Measurements from ENCODE around the gene GAK.

GAK gene

GRCh38 chr4:885353-885752 lies 46.8 kb downstream of the GAK start:
- no peak for DNase-seq

GRCh38 chr4:884896-885295 lies 47.2 kb downstream of the GAK start:
- no peak for DNase-seq

DNA sequence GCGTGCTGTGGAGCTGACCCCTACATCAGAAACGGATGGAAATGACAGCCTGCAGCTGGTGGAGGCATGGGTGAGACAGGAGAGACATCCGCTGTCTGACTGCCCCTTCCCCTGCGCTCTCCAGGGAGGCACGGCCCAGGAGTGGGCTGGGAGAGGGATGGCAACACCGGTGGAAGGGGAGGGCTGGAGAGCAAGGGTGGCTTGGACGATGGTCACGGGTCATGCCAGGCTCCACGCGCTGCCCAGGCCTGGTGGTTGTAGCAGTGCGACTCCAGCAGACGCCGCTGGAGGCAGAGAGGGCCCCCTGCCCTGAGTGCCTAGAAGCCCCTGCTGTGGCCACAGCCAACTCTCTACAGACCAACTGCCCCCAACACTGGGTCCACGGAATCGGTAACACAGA lies 47.9 kb downstream of the GAK start:
- DNase-seq, result no peak

DNA sequence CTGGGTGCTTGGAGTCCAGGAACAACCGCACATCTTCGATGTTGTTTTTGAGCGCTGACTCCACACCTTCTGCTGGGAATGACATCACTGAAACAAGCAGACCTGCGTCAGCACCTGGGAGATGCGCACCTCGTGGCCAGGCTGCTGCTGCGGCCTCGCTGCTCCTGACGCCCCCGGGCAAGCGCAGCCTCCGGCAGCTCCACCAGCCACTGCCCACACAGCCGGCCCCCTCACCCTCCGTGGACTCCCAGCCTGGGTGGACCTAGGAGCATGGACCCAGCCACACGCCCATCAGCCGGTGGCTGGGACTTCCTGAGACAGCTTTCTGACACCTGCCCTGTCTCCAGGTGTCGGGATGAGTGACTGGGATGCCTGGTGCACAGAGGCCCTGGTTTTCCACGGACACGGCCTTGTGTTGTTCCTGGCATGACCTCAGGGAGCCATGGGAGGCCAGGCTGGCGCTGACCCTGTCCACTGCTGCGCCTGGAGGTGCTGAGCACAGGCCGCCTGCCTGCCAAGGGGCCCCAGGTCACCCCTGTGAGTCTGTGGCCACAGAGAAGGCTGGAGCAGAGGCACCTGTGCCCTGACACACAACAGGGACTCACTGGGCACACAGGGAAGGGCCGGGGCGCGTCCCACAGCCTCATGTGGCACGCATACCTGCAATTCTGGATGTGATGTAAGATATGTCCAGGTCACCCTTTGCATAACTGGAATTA lies 48.6 kb downstream of the GAK start:
- no peak for DNase-seq

DNA sequence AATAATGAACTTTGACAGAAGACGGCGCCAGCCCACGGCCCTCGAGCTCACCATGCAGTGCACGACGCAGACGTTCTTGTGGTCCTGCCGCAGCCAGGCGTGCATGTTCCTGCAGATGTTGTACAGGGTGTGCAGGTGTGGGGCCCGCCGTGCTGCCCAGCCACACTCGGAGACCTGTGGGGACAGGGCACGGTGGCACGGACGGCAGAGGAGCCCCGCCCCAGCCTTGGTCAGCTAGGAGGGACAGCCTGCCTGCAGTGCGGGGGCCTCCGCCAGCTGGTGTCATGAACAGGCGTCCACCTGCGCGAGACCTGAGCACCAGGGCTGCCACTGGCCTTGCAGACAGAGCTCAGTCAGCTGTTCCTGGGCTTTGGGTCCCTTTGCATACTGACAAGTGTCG lies 49.5 kb downstream of the GAK start:
- DNase-seq, result no peak

GRCh38 chr4:881709-882108 lies 50.4 kb downstream of the GAK start:
- DNase-seq, result no peak

DNA sequence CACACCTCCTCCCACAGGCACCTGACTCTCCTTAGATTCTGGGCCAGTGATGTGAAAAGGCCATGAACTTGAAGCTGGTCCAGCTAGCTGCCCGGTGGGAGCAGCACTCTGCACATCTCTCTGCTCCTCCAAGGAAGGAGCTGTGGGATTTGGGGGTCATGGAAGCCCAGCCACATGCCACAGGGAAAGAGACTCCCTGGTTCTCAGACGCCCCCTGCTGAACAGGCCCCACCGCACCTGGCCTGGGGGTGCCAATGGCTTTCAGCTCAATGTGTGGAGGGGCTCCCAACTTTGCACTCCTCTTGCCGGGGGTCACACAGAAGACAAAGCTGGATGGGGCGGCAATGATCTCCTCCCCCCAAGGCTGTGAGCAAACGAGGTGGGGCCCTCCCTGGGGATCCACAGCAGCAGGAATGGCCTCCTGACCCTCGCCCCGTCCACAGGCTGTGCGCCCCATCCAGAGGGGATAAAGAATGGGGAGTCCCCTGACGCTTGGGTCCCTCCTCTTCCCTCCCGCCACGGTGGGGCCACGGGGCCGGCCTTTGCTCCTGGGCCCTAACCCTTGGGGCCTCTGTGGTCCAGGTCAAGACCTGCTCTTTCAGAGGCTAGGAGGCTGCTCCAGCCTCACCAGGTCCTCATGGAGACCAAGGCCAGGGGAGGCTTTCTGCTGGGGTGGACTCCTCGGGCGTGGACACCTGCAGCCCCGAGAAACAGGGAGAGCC lies 51.3 kb downstream of the GAK start:
- peak; percentile 1 for DNase-seq

- DNase-seq, result no peak
Observed at GRCh38 chr4:879729-880077, 52.4 kb downstream of the GAK start.

GRCh38 chr4:878796-879728 lies 53.1 kb downstream of the GAK start:
- no peak for DNase-seq

DNA sequence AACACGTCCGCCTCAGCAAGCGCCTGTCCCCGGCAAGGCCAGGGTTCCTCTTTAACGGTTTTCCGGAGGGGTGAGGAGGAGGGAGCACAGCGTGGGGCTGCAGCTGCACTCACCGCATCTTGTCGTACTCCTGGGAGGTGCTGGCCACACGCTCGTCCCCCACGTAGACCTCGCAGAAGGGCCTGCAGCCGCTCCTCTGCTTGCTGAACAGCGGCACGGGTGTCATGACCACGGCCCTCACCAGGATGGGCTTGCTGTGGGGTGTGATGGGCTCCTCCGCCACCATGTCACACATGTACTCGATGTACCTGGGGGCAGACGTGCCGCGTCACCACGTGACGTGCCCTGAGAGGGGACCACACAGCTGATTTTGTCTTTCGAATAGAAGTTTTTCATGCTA lies 54.6 kb downstream of the GAK start:
- DNase-seq, result no peak

- no peak for DNase-seq
Observed at GRCh38 chr4:876780-877179, 55.3 kb downstream of the GAK start.

GRCh38 chr4:875818-876423 lies 56.2 kb downstream of the GAK start:
- no peak for DNase-seq

GRCh38 chr4:874971-875817 lies 56.9 kb downstream of the GAK start:
- no peak for DNase-seq

DNA sequence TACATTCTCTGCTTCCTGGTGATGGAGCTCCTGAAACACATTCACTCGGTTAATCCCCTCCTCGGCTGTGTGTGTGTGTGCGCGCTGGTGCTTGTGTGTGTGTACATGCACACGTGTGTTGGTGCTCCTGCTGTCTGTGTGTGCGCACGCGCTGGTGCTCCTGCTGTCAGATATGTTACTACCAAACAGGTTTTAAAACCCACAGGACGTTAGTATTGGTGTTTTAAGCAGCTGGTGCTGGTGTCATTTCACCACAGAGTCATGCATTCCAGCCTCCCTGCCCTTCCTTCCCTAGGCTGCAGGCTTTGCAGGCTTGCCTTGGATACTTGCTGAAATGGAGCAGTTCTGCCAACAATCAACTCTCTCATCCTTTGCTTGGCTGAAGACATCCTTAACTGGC lies 58.1 kb downstream of the GAK start:
- DNase-seq, result no peak

- DNase-seq, result no peak
Observed at GRCh38 chr4:872241-872981, 59.7 kb downstream of the GAK start.

- DNase-seq, result no peak
Observed at GRCh38 chr4:871484-871883, 60.6 kb downstream of the GAK start.

DNA sequence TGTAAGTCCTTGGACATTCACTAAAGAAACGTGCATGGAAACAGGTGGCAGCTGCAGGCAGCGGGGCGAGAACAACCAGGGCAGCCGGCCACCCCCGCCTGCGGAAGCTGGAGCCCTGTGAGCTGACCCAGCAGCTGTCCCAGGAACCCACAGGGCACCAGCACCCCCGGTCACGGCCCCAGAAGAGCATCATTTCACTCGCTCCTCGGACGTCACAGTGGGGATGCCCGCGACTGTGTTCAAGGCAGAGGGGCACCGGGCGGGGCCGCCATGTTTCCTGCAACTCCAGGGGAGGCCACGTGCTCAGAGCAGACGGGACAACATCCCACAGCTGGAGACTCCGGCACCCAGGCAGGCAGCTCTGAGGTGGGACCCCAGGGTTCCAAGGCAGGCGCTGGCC lies 61.2 kb downstream of the GAK start:
- DNase-seq, result no peak

GRCh38 chr4:869776-870175 lies 62.3 kb downstream of the GAK start:
- no peak for DNase-seq

- DNase-seq, result no peak
Observed at GRCh38 chr4:868421-868820, 63.7 kb downstream of the GAK start.

GRCh38 chr4:867526-868250 lies 64.4 kb downstream of the GAK start:
- DNase-seq, result no peak
